Activated CD8-positive, alpha-beta T cell treated with anti-CD3 and anti-CD28 coated beads for 36 hours (primary cell): ENCODE results near the gene FBN1. TPM values are rescaled to one million over a fixed set of nuclear protein-coding genes. Genes with fewer than 3 reads are reported as not detected.

ENCODE experiments used
- ATAC-seq: fragments of 200-7000 bp; cut with Tn5 transposase; one replicate; pipeline ENCODE4 v1.10.0; 2021; ENCODE audit warnings: mild to moderate bottlenecking, moderate library complexity
- CTCF ChIA-PET: fragments of 350-600 bp; sonication (Branson Sonifier 250); formaldehyde crosslinking; loops from one replicate; lab custom pipeline; 2021; ENCODE audit warnings: antibody characterized with exemption; lab: Charles Lee
- POLR2A ChIA-PET: fragments of 350-600 bp; sonication (Branson Sonifier 250); formaldehyde crosslinking; loops from one replicate; lab custom pipeline; 2021; ENCODE audit warnings: antibody characterized with exemption; lab: Charles Lee
- DNase-seq: peaks from one replicate; pipeline ENCODE4 v3.0.0-alpha.2; 2020
- H3K27ac Mint-ChIP-seq: one replicate; pipeline ENCODE4 v1.8.0; 2021; ENCODE audit warnings: mild to moderate bottlenecking, mixed read lengths
- H3K27me3 Mint-ChIP-seq: one replicate; pipeline ENCODE4 v1.8.0; 2021; ENCODE audit warnings: mixed read lengths
- H3K36me3 Mint-ChIP-seq: one replicate; pipeline ENCODE4 v1.8.0; 2021; ENCODE audit warnings: low read depth, mixed read lengths
- H3K4me1 Mint-ChIP-seq: one replicate; pipeline ENCODE4 v1.8.0; 2021; ENCODE audit warnings: low read depth, mixed read lengths
- H3K4me3 Mint-ChIP-seq: one replicate; pipeline ENCODE4 v1.8.0; 2021; ENCODE audit warnings: mild to moderate bottlenecking, moderate library complexity, mixed read lengths
- H3K9me3 Mint-ChIP-seq: one replicate; pipeline ENCODE4 v1.8.0; 2021; ENCODE audit warnings: mixed read lengths
- intact Hi-C: fragments of 100-400 bp; cut with micrococcal nuclease; formaldehyde crosslinking; loops from one replicate; pipeline ENCODE4 v1.10.0; 2022
- total RNA-seq, 2 experiments: library from RNA; stranded (reverse); gene quantifications; one replicate each; pipeline ENCODE4 v1.2.3, GENCODE V29; 2021
- TF ChIP-seq, protein P1 (sequence below): fragments of 200-600 bp; IDR thresholded peaks from one replicate; pipeline ENCODE4 v1.8.0; 2022; ENCODE audit warnings: antibody characterized with exemption, mild to moderate bottlenecking

The FBN1 gene
- total RNA-seq, 2 experiments from 2014 or later, result 0.38 to 0.49 TPM

DNA sequence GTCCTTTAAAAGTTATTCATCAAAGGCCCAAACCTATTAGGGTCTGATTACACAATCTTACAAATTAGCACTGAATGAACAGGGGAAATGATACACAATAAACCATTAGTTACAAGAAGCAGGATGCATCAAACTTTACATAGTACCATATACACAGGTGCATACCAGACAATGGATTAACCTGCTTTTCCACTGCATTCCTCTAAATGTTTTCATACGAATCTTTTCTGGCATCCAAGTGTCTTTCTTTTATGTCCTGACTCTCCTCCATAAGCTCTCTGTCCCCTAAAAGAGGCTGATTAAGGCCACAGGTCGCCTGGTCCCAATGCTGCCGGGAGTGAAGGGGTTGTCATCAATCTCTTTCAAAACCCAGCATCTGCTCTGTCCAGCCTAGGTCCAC lies 11.4 kb downstream of the FBN1 start:
- POLR2A ChIA-PET, result no interaction called here
- Mint-ChIP-seq H3K27ac (no peak overlapping the region), H3K4me3 (no peak overlapping the region), H3K4me1 (peaks cover 4% of the 10 kb centered on the region), H3K27me3 (no peaks in the 10 kb centered on the region), H3K9me3 (no peaks in the 10 kb centered on the region), H3K36me3 (no peaks in the 10 kb centered on the region)
- DNase-seq (no peak), ATAC-seq (no peak)
- intact Hi-C loops, result no loop called here
- CTCF ChIA-PET, result no interaction called here
- TF ChIP-seq, protein P1, sequence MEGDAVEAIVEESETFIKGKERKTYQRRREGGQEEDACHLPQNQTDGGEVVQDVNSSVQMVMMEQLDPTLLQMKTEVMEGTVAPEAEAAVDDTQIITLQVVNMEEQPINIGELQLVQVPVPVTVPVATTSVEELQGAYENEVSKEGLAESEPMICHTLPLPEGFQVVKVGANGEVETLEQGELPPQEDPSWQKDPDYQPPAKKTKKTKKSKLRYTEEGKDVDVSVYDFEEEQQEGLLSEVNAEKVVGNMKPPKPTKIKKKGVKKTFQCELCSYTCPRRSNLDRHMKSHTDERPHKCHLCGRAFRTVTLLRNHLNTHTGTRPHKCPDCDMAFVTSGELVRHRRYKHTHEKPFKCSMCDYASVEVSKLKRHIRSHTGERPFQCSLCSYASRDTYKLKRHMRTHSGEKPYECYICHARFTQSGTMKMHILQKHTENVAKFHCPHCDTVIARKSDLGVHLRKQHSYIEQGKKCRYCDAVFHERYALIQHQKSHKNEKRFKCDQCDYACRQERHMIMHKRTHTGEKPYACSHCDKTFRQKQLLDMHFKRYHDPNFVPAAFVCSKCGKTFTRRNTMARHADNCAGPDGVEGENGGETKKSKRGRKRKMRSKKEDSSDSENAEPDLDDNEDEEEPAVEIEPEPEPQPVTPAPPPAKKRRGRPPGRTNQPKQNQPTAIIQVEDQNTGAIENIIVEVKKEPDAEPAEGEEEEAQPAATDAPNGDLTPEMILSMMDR, result no peak

DNA sequence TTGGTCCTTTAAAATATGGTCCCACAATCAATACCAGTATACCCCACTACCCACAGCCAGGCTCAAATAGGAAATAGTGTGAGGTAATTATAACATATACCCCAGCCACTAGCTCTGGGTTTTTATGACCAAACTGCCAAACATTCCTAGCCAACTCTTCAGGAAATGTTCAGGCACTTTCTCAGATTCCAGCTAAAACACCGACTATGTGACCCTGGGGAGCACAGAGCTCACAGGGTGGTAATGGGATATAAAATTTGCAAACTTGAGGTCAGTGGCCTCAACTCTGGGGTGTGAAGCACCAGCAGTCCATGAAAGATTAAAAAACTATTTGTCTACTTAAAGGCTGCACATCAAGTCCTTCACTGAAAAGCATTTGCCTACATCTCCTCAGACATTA lies 12.9 kb downstream of the FBN1 start:
- no peak overlapping the region for H3K27ac Mint-ChIP-seq
- POLR2A ChIA-PET, result no interaction called here
- ATAC-seq, result no peak
- no peak for DNase-seq
- H3K4me3 Mint-ChIP-seq, result no peak overlapping the region
- no peaks in the 10 kb centered on the region for H3K36me3 Mint-ChIP-seq
- TF ChIP-seq, protein P1, result no peak
- H3K4me1 Mint-ChIP-seq, result peaks cover 4% of the 10 kb centered on the region
- no peaks in the 10 kb centered on the region for H3K27me3 Mint-ChIP-seq
- intact Hi-C loops, result no loop called here
- CTCF ChIA-PET, result no interaction called here
- no peaks in the 10 kb centered on the region for H3K9me3 Mint-ChIP-seq

DNA sequence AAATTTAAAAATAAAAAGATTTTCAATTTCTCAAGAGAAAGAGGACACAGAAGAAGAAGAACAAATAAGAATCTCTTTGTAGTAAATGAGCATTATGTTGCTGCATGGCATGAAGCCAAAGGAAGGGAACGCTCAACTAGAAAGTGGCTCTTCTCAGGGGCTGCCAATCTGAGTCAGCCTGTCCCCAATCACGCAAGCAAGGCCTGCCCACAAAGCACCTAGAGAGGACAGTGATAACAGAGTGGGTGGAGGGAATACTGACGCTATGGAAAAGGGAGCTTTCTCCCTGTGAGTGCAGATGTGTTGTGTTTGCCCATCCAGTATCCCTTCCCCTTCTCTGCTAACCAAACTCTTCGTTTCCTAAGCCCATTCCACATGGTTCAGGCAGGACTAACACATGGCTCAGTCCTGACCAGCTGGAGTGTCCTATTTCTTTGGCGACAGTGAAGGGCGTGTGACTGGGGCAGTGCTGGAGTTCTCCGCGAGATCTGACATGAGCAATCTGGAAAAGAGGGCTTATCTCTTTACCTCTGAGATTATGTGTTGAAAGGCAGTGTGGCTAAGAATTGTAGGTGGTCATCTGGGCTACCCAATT lies 14.2 kb downstream of the FBN1 start:
- POLR2A ChIA-PET, result no interaction called here
- ATAC-seq (peak; percentile 47), DNase-seq (peak; percentile 29)
- no peak overlapping the region for H3K27ac Mint-ChIP-seq
- H3K4me3 Mint-ChIP-seq, result no peak overlapping the region
- H3K27me3 Mint-ChIP-seq, result no peaks in the 10 kb centered on the region
- peaks cover 4% of the 10 kb centered on the region for H3K4me1 Mint-ChIP-seq
- CTCF ChIA-PET, result no interaction called here
- TF ChIP-seq, protein P1, result no peak
- intact Hi-C loops, result no loop called here
- H3K9me3 Mint-ChIP-seq, result no peaks in the 10 kb centered on the region
- H3K36me3 Mint-ChIP-seq, result no peaks in the 10 kb centered on the region

DNA sequence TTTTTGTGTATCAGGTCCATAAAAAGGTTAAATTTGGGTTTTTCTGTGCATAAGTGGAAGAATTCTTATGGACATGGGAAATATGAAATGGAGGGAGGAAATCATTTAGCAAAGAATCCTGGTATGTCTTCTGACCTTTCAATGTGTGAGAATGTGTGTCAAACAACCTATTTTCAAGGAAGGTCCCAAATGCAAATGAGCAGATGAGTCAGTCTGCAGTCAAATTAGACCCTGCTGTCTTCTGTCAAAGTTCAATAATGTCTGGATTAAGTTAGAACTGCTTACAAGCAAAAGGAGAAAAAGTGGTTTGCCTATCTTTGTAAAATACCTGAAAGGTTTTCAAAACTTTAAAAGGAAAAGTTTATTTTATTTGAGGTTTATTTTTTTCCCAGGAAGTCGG lies 15.3 kb downstream of the FBN1 start:
- TF ChIP-seq, protein P1, result no peak
- POLR2A ChIA-PET, result no interaction called here
- CTCF ChIA-PET, result no interaction called here
- no peaks in the 10 kb centered on the region for H3K36me3 Mint-ChIP-seq
- ATAC-seq (no peak), DNase-seq (no peak)
- no peak overlapping the region for H3K27ac Mint-ChIP-seq
- intact Hi-C loops, result no loop called here
- no peak overlapping the region for H3K4me3 Mint-ChIP-seq
- peaks cover 4% of the 10 kb centered on the region for H3K4me1 Mint-ChIP-seq
- no peaks in the 10 kb centered on the region for H3K9me3 Mint-ChIP-seq
- H3K27me3 Mint-ChIP-seq, result no peaks in the 10 kb centered on the region

DNA sequence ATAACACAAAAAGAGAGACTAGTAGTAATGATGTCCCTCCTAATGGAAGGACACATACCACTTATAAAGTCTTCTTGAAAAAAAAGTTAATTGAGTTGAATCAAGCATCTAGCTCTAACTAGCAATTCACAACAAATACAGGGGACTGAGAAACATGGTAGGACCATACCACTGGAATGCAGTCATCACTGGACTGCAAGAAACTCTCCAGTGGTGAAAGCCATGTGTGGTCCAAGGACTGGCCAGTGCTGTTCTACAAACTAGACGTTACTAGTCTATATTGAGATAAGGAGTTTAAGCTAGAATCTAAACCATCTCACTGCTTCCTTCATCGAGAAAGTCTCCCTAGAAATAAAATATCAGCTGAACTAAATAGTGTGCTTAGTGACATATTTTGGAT lies 16.7 kb downstream of the FBN1 start:
- Mint-ChIP-seq H3K27ac (no peak overlapping the region), H3K9me3 (no peaks in the 10 kb centered on the region), H3K36me3 (no peaks in the 10 kb centered on the region), H3K4me1 (peaks cover 4% of the 10 kb centered on the region), H3K27me3 (no peaks in the 10 kb centered on the region), H3K4me3 (no peak overlapping the region)
- DNase-seq (no peak), ATAC-seq (no peak)
- intact Hi-C loops, result no loop called here
- CTCF ChIA-PET, result interaction anchor here (1.0 kb wide), 1 partner anchor 10 kb away, joined by 4 read pairs; no protein-coding TSS in a partner anchor
- POLR2A ChIA-PET, result no interaction called here
- TF ChIP-seq, protein P1, result no peak
